IPS-18c (cell line): Measurements from ENCODE around the gene USF2.

Experiments
- H3K4me3 ChIP-seq: 2 replicates; pipeline ENCODE4 v1.7.0; 2013; ENCODE audit warnings: low read depth, mild to moderate bottlenecking, low read length, moderate library complexity; ENCODE audit not compliant: insufficient read depth
- H3K9me3 ChIP-seq: one replicate; pipeline ENCODE4 v1.6.1; 2013; ENCODE audit warnings: mild to moderate bottlenecking, low read length, moderate library complexity; ENCODE audit not compliant: control insufficient read depth, insufficient read depth

USF2 gene

DNA sequence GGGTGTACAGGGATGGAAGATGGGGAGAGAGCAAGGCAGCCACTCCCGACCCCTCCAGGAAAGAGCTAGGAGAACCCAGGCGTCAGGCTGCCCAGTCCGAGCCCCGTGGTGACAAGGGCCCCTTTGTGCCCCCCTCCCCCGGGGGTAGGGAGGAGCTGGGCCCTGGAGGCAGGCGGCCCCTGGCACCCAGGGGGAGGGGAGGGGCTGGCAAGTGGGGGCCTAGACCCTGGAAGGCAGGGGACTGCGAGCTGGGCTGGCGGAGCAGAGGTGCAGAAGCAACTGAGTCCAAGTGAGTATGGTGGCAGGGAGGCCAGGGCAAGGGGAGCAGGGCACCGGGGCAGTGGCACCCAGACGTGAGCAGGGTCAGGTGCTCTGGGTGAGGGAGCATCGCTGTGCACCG is 23.2 kb downstream of the USF2 start, which contains the start of gene MAG:
MAG (plus strand) TSS at position 246 of the 400 bp plus-strand sequence. CDS start 3,248 bp downstream, outside the sequence.
- no peaks in the 10 kb centered on the region for H3K9me3 ChIP-seq
- H3K4me3 ChIP-seq: no peak within 1 kb of the TSS

DNA sequence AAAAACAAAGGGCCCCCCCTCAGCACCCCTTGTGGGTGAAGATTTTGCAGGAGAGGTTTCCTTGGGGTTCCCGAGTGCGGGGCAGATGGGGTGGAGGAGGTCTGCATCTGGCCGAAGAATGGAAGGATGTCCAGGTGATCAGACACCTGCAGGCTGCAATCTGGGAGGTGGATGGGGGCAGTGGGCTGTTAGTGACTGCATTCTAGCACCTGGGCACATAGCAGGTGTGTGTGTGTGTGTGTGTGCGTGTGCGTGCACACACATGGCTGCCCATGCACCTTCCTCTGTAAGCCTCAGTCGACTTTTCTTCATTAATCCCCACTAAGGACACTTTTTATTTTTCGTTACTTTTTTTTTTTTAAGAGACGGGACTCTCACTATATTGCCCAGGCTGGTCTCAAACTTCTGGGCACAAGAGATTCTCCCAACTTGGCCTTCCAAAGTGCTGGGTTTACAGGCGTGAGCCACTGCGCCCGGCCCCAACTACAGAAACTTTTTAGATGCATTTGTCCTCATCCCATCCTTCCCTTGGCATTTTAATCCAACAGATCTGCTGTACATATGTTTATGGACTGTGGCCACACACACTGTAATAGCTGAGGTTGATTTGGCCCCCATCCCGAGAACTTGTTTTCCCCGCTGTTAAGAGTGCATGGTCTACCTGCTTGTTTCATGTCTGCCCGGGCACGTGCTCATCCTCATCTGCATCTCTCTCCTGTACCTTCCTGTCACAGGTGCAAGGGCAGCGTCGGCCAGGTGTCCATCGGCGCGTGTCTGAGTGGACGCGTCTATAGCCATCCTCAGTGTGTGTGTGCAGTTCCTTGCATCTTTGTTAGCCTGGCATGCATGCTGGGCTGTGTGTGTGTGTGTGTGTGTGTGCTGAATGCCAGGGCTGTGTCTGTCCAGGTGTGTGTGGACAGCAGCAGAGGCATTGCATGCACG is 23.9 kb downstream of the USF2 start:
- Histone ChIP-seq H3K9me3 (no peaks in the 10 kb centered on the region), H3K4me3 (no peak overlapping the region)

DNA sequence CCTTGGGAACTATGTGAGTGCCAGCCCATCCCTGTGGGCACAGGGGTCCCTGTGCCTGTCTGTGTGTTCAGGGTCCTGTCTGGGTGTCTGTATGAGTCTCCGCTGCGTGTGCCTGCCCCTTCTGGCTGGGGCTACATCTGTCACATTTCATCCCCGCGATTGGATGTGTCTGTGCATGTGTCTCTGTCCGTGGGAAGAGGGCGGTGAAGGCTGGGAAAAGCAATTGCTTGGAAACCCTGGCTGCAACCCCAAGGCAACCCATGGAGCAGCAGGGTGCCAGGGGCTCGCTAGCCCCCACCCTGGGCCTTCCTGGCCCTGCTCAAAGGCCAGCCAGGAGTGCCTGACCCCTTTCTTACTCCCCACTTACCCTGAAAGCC is 24.6 kb downstream of the USF2 start:
- Histone ChIP-seq H3K9me3 (no peaks in the 10 kb centered on the region), H3K4me3 (no peak overlapping the region)

DNA sequence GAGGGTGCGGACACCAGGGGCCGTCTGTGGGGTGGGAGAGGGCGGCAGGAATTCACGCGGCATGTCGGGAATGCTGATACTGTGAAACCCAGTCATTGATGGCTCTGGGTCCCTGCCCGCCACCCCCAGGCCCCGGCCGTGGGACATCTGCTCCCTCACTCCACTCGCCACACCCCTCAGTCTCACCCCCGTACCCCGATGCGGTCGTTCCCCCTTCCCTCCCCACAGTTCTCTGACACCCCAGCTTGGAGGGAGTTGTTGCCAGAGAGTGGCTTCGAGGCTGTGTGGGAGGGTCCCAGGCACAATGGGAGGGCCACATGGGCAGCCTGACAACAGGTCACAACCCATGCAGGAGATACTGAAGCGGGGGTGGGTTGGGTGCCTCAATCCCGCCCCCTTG is 25.0 kb downstream of the USF2 start:
- H3K4me3 ChIP-seq: no peak overlapping the region

DNA sequence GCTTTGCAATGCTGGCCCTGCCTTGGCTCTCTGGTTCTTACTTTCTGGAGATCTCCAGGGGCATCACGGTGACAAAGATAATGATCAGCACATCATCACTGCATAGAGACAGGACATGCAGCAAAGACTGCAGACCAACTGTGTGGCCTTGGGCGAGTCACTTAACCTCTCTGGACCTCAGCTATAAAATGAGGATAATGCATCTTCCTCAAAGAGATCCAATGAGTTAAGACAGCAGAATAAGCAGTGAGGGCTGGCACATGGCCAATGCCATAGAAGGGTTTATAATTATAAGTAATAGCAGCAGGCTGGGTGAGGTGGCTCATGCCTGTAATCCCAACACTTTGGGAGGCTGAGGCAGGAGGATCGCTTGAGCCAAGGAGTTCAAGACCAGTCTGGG is 25.6 kb downstream of the USF2 start:
- no peak overlapping the region for H3K4me3 ChIP-seq
- no peaks in the 10 kb centered on the region for H3K9me3 ChIP-seq

More for the DNA sequence above, 25.0 kb downstream of the USF2 start:
- H3K9me3 ChIP-seq: no peaks in the 10 kb centered on the region

DNA sequence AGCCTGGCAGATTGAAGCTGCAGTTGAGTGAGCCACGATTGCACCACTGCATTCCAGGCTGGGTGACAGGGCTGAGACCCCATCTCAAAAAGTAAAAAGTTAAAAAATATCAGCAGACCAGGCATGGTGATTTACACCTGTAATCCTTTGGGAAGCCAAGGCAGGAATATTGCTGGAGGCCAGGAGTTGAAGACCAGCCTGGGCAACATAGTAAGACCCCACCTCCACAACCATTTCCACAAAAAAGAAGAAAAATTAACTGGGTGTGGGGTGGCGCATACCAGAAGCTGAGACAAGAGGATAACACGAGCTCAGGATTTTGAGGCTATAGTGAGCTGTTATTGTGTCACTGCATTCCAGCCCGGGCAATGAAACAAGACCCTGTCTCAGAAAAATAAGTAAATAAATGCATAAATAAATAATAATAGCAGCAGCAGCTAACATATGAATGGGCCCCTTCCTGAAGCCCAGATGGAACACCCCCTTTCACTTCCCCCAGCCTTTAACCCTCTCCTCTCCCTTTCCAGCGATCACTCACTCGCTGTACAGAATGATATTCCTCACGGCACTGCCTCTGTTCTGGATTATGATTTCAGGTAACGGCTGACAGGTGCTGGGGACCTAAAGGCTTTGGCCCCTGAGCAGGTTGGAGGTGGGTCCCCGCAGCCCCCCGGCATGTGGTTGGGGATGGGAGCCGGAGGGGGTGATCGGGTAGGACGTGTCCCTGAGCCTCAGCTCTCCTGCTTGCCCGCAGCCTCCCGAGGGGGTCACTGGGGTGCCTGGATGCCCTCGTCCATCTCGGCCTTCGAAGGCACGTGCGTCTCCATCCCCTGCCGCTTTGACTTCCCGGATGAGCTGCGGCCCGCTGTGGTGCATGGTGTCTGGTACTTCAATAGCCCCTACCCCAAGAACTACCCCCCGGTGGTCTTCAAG is 26.4 kb downstream of the USF2 start:
- Histone ChIP-seq H3K9me3 (no peaks in the 10 kb centered on the region), H3K4me3 (no peak overlapping the region; the same call in 1 of the 2 replicates)

DNA sequence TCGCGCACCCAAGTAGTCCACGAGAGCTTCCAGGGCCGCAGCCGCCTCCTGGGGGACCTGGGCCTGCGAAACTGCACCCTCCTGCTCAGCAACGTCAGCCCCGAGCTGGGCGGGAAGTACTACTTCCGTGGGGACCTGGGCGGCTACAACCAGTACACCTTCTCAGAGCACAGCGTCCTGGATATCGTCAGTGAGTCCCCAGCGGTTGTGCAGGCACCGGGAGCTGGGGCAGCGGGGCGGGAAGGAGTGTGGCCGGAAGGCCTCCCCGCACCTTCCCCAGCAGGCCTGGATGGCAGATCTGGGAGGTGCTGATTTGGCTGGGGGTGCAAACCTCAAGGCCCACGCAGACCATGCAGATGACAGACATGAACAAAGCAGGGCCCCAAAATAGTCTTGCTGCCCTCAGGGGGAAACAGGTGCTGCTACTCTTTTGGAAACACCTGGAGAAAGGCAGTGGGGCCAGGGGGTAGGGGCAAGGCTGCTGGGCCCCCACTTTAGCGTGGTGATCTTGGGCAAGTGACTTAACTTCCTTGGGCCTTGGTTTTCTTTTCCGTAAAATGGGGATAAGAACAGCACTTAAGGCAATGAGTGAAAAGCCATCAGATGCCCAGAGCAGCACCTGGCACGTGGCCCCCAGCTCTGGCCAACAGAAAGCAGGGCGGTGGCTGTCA is 27.2 kb downstream of the USF2 start:
- Histone ChIP-seq H3K4me3 (no peak overlapping the region; the same call in 1 of the 2 replicates), H3K9me3 (no peaks in the 10 kb centered on the region)

DNA sequence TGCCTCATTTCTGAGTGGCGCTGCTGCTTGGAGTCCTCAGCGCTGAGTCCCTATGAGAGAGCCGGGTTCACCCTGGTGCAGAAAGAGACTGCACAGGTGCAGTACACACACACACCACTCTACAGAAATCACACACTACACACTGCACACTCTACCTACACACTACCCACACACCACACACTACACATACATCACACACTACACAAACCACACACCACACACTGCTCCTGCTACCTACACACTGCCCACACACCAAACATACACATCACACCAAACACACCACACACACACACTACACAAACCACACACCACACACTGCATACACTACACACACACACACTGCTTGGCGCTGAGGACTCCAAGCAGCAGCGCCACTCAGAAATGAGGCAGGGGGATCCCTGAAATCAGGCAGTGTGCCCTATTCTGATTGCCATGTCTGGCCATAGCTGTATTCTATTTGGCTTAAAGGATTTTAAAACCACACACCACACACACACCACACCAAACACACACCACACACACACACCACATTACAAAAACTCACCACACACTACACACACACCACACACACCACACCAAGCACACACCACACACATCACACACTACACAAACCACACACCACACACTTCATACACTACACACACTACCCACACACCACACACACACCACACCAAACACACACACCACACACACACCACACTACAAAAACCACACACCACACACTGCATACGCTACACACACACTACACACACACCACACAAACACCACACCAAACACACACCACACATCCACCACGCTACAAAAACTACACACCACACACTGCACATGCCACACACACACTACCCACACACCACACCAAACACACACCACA is 28.1 kb downstream of the USF2 start:
- Histone ChIP-seq H3K9me3 (no peaks in the 10 kb centered on the region), H3K4me3 (no peak overlapping the region)

DNA sequence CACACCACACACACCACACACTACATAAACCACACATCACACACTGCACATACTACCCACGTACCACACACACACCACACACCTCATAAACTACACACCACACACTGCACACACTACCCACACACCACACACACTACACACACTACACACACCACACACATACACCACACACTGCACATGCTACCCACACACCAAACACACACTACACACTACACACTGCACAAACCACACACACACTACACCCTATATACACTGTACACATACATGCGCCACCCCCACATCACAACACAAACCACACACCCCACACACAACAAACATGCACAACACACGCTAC is 28.7 kb downstream of the USF2 start:
- Histone ChIP-seq H3K9me3 (no peaks in the 10 kb centered on the region), H3K4me3 (no peak overlapping the region)

DNA sequence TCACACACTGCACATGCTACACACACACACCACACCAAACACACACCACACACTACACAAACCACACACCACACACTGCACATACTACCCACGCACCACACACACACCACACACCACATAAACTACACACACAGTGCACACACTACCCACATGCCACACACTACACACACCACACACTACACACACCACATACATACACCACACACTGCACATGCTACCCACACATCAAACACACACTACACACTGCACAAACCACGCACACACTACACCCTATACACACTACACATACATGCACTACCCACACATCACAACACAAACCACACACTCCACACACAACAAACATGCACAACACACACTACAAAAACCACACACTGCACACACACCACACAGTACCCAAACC is 29.2 kb downstream of the USF2 start:
- Histone ChIP-seq H3K9me3 (no peaks in the 10 kb centered on the region), H3K4me3 (no peak overlapping the region)

DNA sequence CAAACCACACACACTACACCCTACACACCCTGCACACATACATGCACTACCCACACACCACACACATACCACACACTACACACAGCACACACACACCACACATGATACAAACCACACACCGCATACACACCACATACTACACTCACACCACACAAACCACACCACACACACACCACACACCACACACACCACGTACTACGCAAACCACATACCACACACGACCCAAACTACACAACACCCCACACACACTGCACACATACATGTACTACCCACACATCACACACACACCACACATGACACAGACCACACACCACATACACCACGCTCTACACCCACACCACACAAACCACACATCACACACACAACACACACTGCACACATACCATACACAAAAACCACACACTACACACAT is 29.8 kb downstream of the USF2 start:
- H3K9me3 ChIP-seq: no peaks in the 10 kb centered on the region
- H3K4me3 ChIP-seq: no peak overlapping the region

DNA sequence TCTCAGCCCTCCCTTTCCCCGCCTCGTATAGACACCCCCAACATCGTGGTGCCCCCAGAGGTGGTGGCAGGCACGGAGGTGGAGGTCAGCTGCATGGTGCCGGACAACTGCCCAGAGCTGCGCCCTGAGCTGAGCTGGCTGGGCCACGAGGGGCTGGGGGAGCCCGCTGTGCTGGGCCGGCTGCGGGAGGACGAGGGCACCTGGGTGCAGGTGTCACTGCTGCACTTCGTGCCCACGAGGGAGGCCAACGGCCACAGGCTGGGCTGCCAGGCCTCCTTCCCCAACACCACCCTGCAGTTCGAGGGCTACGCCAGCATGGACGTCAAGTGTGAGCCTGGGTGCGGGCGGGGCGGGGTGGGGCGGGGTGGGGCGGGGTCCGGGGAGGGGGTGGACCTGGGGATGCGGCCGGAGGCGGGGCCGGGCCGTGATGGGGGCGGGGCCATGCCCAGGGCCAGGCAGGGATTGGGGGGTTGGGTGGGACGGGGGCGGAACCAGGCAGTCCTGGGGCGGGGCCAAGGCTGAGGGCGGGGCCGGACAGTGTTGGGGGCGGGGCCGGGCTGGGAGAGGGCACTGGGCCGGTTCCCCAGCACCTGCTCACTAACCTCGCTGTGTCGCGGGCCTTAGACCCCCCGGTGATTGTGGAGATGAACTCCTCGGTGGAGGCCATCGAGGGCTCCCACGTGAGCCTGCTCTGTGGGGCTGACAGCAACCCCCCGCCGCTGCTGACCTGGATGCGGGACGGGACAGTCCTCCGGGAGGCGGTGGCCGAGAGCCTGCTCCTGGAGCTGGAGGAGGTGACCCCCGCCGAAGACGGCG is 31.0 kb downstream of the USF2 start:
- no peaks in the 10 kb centered on the region for H3K9me3 ChIP-seq
- H3K4me3 ChIP-seq: no peak overlapping the region

DNA sequence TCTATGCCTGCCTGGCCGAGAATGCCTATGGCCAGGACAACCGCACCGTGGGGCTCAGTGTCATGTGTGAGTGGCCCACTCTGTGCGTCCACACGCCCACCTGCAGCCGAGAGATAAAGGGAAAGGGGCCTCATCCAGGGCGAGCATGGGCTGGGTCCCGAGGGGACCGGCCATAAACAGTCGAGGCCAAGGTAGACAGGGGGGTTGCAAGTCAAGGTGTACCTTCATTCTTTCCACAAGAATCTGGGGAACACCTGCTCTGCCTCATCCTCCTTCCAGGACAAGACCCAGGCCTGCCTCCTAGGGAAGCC is 31.5 kb downstream of the USF2 start:
- Histone ChIP-seq H3K4me3 (no peak overlapping the region), H3K9me3 (no peaks in the 10 kb centered on the region)

DNA sequence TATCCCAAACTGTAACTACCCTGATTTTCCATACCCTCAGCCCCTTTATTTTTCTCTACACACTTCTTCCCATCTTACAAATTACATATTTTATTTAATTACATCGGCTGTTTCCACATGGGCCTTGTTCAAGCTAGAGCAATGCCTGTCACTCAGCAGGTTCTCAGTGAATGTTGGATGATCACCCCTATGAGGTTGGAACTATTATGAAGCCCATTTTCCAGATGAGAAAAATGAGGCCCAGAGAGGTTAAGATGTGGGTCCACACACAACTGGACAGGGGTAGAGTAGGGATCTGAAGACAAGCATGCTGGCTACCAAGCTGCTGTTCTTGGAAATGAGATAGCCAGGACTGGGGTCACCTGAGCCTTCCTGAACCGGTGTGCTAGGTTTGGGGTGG is 33.2 kb downstream of the USF2 start:
- Histone ChIP-seq H3K9me3 (no peaks in the 10 kb centered on the region), H3K4me3 (no peak overlapping the region)

DNA sequence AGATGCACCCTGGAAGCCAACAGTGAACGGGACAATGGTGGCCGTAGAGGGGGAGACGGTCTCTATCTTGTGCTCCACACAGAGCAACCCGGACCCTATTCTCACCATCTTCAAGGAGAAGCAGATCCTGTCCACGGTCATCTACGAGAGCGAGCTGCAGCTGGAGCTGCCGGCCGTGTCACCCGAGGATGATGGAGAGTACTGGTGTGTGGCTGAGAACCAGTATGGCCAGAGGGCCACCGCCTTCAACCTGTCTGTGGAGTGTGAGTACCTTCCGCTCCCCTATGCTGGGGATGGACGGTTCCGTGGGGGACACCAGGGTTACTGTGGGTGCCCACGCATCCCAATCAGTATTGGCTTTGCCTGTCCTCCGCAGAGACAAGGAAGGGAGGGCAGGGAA is 33.7 kb downstream of the USF2 start:
- no peaks in the 10 kb centered on the region for H3K9me3 ChIP-seq
- no peak overlapping the region for H3K4me3 ChIP-seq

DNA sequence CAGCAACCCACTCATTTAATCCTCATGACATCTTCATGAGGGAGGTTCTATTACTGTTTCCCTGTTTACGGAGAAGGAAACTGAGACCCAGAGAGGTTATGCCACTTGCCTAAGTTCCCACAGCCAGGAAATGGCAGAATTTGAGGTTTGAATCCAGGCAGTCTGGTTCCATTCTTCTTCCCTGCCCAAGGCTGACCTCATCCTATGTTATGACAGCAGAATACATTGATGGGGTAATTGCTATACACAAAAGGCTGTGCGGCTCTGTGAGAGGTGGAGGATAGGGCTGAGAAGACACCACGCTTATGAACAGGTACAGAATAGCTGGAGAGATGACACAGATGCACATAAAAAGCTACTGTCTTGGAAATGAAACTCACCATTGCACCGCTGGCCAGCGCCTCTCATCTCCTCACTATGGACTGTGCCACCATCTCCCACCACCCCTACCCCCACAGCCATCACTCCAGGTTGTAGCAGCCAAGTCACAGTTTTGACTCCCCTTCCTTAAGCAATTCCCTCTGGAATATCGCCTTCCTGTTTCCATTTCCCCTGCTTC is 34.7 kb downstream of the USF2 start:
- H3K4me3 ChIP-seq: no peak overlapping the region

More for the DNA sequence above, 34.7 kb downstream of the USF2 start:
- no peaks in the 10 kb centered on the region for H3K9me3 ChIP-seq
